DMS153 treated with DMSO at 0.1 percent for 48 hours (cell line): ENCODE results near the gene PTCSC3.

Source experiments
- DNase-seq: peaks from one replicate; lab custom pipeline; 2025; ENCODE audit not compliant: unreplicated experiment; lab: John Stamatoyannopoulos, UW

Gene PTCSC3

DNA sequence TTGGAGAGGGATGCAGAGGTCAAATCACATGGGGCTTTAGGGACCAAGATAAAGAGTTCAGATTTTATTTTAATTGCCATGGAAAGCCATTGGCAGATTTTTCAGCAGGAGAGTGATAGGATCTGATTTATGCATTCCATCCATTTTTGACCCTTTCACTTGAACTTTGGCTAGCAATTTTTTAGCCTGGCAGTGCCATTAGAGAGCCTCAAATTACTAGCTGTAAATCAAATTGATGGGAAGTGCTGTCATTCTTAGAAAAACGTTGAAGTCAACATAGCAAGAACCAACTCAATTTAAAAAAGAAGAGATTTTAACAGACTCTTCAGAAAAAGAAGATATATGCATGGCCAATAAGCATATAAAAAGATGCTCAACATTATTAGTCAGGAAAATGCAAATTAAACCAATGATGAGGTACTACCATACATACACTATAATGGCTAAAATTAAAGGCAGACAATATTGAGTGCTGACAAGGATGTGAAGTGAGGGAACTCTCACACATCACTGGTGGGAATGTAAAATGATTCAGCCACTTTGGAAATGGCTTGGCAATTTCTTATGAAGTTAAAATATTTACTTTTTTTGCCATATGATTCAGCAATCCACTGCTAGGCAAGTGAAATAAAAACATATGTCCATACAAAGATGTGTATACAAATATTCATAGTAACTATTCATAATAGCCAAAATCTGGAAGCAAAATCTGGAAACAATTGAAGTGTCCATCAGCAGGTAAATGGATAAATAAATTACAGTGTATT lies 89.7 kb downstream of the PTCSC3 start:
- no peak for DNase-seq

- DNase-seq = no peak
These were observed 90.7 kb downstream of the PTCSC3 start for GRCh38 chr14:36085861-36086260.
